GM21528 (cell line): ENCODE data around the gene PACSIN1.
"Not testable (repeated sequence)": the region's sequence is repeated elsewhere in the genome, so short reads cannot be mapped to it uniquely, and the experiment has no call there.

ENCODE experiments used
- ATAC-seq: cut with Tn5 transposase; IDR thresholded peaks from one replicate; pipeline ENCODE4 v1.9.1; 2021; ENCODE audit warnings: mild to moderate bottlenecking, moderate library complexity; ENCODE audit not compliant: unreplicated experiment, low FRiP score

Gene PACSIN1

GRCh38 chr6:34457742-34458735 is 7.8 kb upstream of the PACSIN1 start:
- no peak for ATAC-seq

- no peak for ATAC-seq
These were observed 5.8 kb upstream of the PACSIN1 start for GRCh38 chr6:34459899-34460593.

GRCh38 chr6:34460796-34461507 is 4.9 kb upstream of the PACSIN1 start:
- ATAC-seq = no peak

GRCh38 chr6:34462010-34462409 is 3.9 kb upstream of the PACSIN1 start:
- ATAC-seq = no peak

GRCh38 chr6:34462551-34462971 is 3.3 kb upstream of the PACSIN1 start:
- ATAC-seq = no peak

- no peak for ATAC-seq
These were observed 2.6 kb upstream of the PACSIN1 start for GRCh38 chr6:34463299-34463698.

- no peak for ATAC-seq
These were observed 2.0 kb upstream of the PACSIN1 start for GRCh38 chr6:34463849-34464248.

GRCh38 chr6:34466242-34467185 is 638 bp downstream of the PACSIN1 start:
- ATAC-seq = no peak

- no peak for ATAC-seq
These were observed 2.6 kb downstream of the PACSIN1 start for GRCh38 chr6:34468378-34468892.

GRCh38 chr6:34469499-34469898 is 3.6 kb downstream of the PACSIN1 start:
- no peak for ATAC-seq

- no peak for ATAC-seq
These were observed 6.5 kb downstream of the PACSIN1 start for GRCh38 chr6:34472425-34472824.

- ATAC-seq = no peak
These were observed 8.1 kb downstream of the PACSIN1 start for GRCh38 chr6:34473967-34474366.

GRCh38 chr6:34474754-34475153 is 8.9 kb downstream of the PACSIN1 start:
- no peak for ATAC-seq

GRCh38 chr6:34475238-34475682 is 9.4 kb downstream of the PACSIN1 start:
- ATAC-seq = no peak

GRCh38 chr6:34475767-34476328 is 10.0 kb downstream of the PACSIN1 start:
- no peak for ATAC-seq

GRCh38 chr6:34476447-34476846 is 10.6 kb downstream of the PACSIN1 start:
- no peak for ATAC-seq

- no peak for ATAC-seq
These were observed 11.0 kb downstream of the PACSIN1 start for GRCh38 chr6:34476921-34477320.

- no peak for ATAC-seq
These were observed 12.9 kb downstream of the PACSIN1 start for GRCh38 chr6:34478796-34479195.

GRCh38 chr6:34483781-34484180 is 17.9 kb downstream of the PACSIN1 start:
- ATAC-seq = not testable (repeated sequence)
